Gastrocnemius medialis (tissue), 4 donors: ENCODE results near the gene XYLT2. TPM values are rescaled to one million over a fixed set of nuclear protein-coding genes. Genes with fewer than 3 reads are reported as not detected.
"Not testable (repeated sequence)": the region's sequence is repeated elsewhere in the genome, so short reads cannot be mapped to it uniquely, and the experiment has no call there.

ENCODE experiments used
- ATAC-seq, 2 donors: fragments of 150-250 bp; one replicate each; pipeline ENCODE4 v1.9.1; 2016
- DNase-seq, 2 donors: peaks; one replicate each; pipeline ENCODE4 v3.0.0-alpha.2; 2019
- H3K27ac ChIP-seq, 4 donors: fragments of 200-600 bp; sonication (generic); 1 replicate in 1 of 4; 2 replicates in 3 of 4; pipeline ENCODE4 v1.5.1; 2016 to 2018; ENCODE audit warnings: mild to moderate bottlenecking in 2 of 4, moderate library complexity in 1 of 4
- H3K27me3 ChIP-seq, 3 donors: fragments of 200-600 bp; sonication (generic) in 2 of 3; 1 replicate in 1 of 3; 2 replicates in 2 of 3; pipeline versions ENCODE4 v1.5.1 to v1.6.0; 2016 to 2019; ENCODE audit warnings: mild to moderate bottlenecking in 1 of 3, moderate library complexity in 1 of 3
- H3K36me3 ChIP-seq, 2 donors: fragments of 200-600 bp; sonication (generic) in 1 of 2; one replicate each; pipeline ENCODE4 v1.5.1; 2017 to 2018
- H3K4me1 ChIP-seq, 2 donors: fragments of 200-600 bp; sonication (generic) in 1 of 2; one replicate each; pipeline ENCODE4 v1.5.1; 2016 to 2017; ENCODE audit warnings: mild to moderate bottlenecking in 2 of 2
- H3K4me3 ChIP-seq, 4 donors: fragments of 200-600 bp; sonication (generic) in 3 of 4; 1 replicate in 1 of 4; 2 replicates in 3 of 4; pipeline ENCODE4 v1.5.1; 2016 to 2019; ENCODE audit warnings: mild to moderate bottlenecking in 2 of 4
- H3K9me3 ChIP-seq, 3 donors: fragments of 200-600 bp; sonication (generic) in 2 of 3; 1 replicate in 1 of 3; 2 replicates in 2 of 3; pipeline ENCODE4 v1.5.1; 2016 to 2019
- POLR2A ChIP-seq, 2 donors: fragments of 450-650 bp; IDR thresholded peaks; one replicate each; pipeline ENCODE4 v1.6.1; 2017; ENCODE audit warnings: antibody characterized with exemption in 2 of 2, mild to moderate bottlenecking in 2 of 2, moderate library complexity in 2 of 2
- in situ Hi-C, 4 donors: fragments of 200-750 bp; cut with MboI; loops; one replicate each; pipeline versions ENCODE4 v1.15.0 to v1.8.0; 2017; ENCODE audit warnings: low sequenced_read_pairs in 4 of 4
- intact Hi-C: fragments of 100-400 bp; cut with DNase I; formaldehyde crosslinking; loops from one replicate; pipeline ENCODE4 v1.15.1; 2023; ENCODE audit warnings: low total_unique reads
- total RNA-seq, 4 donors: library from RNA; depleted of rRNA; stranded (reverse); fragments of >200 nt; gene quantifications; one replicate each; pipeline versions ENCODE4 v1.1.0 to v1.2.3, GENCODE V29; 2016
- TF ChIP-seq, protein P1 (sequence below), 5 experiments: fragments of 450-650 bp in 3 of 5; fragments of 200-600 bp in 2 of 5; sonication (generic) in 2 of 5; IDR thresholded peaks in 4 of 5; conservative IDR thresholded peaks in 1 of 5; 1 replicate in 4 of 5; 2 replicates in 1 of 5; pipeline ENCODE4 v1.5.1; 2016 to 2019; ENCODE audit warnings: antibody characterized with exemption in 5 of 5, mild to moderate bottlenecking in 3 of 5, moderate library complexity in 3 of 5

The XYLT2 gene
- total RNA-seq, result 10 to 100 TPM in 2 of 4 donors, 1 to 10 TPM in 2; 7.9 to 12.6 (median 9.8) TPM

DNA sequence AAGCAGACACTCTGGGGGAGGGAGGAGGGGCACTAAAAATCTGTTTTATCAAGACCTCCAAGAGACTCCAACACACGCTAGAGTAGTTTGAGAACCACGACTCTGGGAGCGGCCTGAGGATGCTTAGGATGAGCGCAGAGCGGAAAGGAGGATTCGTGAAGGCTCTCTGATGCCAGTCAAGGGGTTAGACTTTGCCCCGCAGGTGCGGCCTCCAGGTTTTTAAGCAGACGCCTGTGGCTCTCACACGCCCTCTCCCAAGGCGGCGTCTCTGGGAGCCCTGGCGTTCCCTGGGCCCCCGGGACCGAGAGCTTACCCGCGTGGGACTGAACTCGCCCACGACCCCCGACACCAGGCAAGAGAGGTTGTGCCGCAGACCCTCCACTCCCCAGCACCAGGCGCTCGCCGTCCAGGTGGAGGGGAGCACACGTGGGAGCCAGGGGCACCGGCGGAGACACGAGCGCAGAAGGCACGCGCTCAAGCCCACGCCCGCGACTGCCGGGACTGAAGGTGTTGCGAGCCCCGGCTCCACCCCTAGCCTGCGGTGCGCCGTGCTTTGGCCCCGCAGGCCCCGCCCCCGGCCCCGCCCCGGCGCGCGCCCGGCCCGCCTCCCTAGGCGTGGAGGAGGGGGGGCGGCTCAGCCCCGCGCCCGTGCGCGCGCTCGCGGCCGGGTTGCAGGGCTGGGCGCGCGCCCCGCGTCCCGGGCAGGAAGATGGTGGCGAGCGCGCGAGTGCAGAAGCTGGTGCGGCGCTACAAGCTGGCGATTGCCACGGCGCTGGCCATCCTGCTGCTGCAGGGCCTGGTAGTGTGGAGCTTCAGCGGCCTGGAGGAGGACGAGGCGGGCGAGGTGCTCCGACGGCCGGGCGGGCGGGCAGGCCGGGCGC is at the start of gene XYLT2:
XYLT2 (plus strand) TSS at position 695 of the 881 bp plus-strand sequence; CDS start at position 710, 15 bp downstream.
- no peaks in the 10 kb centered on the region for H3K27me3 ChIP-seq
- in situ Hi-C loops, result no loop called here
- intact Hi-C loops, result loop anchor here (2.0 kb wide), 1 partner anchor 27 kb away; the partner anchor contains the start of genes EME1 and MRPL27
- no peaks in the 10 kb centered on the region for H3K9me3 ChIP-seq
- DNase-seq (peak; percentile 72 to 82), ATAC-seq (peak; percentile 77 to 90)
- TF ChIP-seq, protein P1, sequence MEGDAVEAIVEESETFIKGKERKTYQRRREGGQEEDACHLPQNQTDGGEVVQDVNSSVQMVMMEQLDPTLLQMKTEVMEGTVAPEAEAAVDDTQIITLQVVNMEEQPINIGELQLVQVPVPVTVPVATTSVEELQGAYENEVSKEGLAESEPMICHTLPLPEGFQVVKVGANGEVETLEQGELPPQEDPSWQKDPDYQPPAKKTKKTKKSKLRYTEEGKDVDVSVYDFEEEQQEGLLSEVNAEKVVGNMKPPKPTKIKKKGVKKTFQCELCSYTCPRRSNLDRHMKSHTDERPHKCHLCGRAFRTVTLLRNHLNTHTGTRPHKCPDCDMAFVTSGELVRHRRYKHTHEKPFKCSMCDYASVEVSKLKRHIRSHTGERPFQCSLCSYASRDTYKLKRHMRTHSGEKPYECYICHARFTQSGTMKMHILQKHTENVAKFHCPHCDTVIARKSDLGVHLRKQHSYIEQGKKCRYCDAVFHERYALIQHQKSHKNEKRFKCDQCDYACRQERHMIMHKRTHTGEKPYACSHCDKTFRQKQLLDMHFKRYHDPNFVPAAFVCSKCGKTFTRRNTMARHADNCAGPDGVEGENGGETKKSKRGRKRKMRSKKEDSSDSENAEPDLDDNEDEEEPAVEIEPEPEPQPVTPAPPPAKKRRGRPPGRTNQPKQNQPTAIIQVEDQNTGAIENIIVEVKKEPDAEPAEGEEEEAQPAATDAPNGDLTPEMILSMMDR (IDR thresholded peaks at IDR 0.05 in 4 of 5, conservative IDR thresholded peaks at IDR 0.05 in 1 of 5), result no peak
- peak; percentile 50 to 63 for TF ChIP-seq POLR2A (IDR thresholded peaks at IDR 0.05)
- peak within 1 kb of the TSS; percentile 69 to 76 (median 73) for H3K27ac ChIP-seq
- no peaks in the 10 kb centered on the region for H3K36me3 ChIP-seq
- H3K4me1 ChIP-seq, result peaks cover 8 to 19% of the 10 kb centered on the region in 2 donors
- peak within 1 kb of the TSS; percentile 76 to 89 (median 84) for H3K4me3 ChIP-seq

DNA sequence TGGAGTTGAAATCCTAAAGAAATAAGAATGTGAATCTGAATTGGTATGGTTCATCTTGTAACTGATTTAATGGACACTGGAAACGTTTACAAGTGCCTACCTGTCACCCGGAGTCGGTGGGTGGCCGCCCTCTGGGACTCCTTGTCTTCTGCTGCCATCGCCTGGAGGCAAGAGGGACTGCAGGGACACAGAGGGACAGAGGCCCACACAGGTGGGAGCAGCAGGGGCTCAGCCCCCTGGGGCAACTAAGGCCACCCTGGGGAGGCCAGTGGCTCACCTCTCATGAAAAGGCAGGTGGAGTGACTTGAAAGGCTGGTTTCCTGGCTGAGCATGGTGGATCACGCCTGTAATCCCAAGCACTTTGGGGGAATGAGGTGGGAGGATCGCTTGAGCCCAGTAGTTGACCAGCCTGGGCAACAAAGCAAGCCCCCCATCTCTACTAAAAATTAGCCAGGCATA is 48.5 kb upstream of the XYLT2 start:
- no peaks in the 10 kb centered on the region for H3K36me3 ChIP-seq
- no peaks in the 10 kb centered on the region for H3K4me1 ChIP-seq
- H3K9me3 ChIP-seq, result no peaks in the 10 kb centered on the region
- no peak overlapping the region for H3K4me3 ChIP-seq
- no peak overlapping the region for H3K27ac ChIP-seq
- intact Hi-C loops (loop anchor here (1.0 to 10.0 kb wide), 3 partner anchors 25 to 203 kb away; partner anchors contain the start of gene PDK2), in situ Hi-C loops (loop anchor here in 2 of 4 donors (5.0 to 10.0 kb wide), 2 partner anchors 90 to 273 kb away; no protein-coding TSS in a partner anchor)
- ATAC-seq, result peak; percentile 77 to 87
- DNase-seq, result peak; percentile 57 to 63
- TF ChIP-seq POLR2A (IDR thresholded peaks at IDR 0.05), result no peak
- TF ChIP-seq, protein P1 (IDR thresholded peaks at IDR 0.05 in 4 of 5, conservative IDR thresholded peaks at IDR 0.05 in 1 of 5), result peak; percentile 82 to 93 (median 91)
- peaks cover 0 to 2% (median 0%) of the 10 kb centered on the region in 3 donors for H3K27me3 ChIP-seq

DNA sequence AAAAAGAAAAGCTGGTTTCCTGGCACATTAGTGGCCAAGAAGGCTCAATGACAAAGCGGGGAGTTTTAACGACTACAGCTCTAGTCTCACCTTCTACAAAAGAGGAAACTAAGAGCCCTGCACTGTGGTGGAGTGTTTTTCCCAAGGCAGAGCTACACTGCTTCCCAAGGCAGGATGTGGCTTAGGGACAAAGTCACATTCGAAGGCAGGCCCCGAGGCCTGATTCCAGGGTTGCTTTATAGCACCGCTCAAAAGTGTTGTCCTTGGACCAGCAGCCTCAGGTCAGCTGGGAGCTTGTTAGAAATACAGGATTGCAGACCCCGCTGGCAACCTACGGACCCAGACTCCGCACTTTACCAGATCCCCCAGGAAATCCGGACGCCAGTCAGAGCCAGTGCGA is 47.9 kb upstream of the XYLT2 start:
- Histone ChIP-seq H3K9me3 (no peaks in the 10 kb centered on the region), H3K4me3 (no peak overlapping the region), H3K27me3 (peaks cover 0 to 2% (median 0%) of the 10 kb centered on the region in 3 donors), H3K36me3 (no peaks in the 10 kb centered on the region), H3K27ac (no peak overlapping the region), H3K4me1 (no peaks in the 10 kb centered on the region)
- intact Hi-C loops, result loop anchor here (10.0 kb wide), 1 partner anchor 203 kb away; the partner anchor contains the start of gene PDK2
- DNase-seq (no peak), ATAC-seq (peak in 1 of 2 donors; percentile 6)
- in situ Hi-C loops, result loop anchor here in 2 of 4 donors (5.0 to 10.0 kb wide), 2 partner anchors 91 to 273 kb away; no protein-coding TSS in a partner anchor
- TF ChIP-seq, protein P1 (IDR thresholded peaks at IDR 0.05 in 4 of 5, conservative IDR thresholded peaks at IDR 0.05 in 1 of 5), result no peak
- TF ChIP-seq POLR2A (IDR thresholded peaks at IDR 0.05), result no peak

DNA sequence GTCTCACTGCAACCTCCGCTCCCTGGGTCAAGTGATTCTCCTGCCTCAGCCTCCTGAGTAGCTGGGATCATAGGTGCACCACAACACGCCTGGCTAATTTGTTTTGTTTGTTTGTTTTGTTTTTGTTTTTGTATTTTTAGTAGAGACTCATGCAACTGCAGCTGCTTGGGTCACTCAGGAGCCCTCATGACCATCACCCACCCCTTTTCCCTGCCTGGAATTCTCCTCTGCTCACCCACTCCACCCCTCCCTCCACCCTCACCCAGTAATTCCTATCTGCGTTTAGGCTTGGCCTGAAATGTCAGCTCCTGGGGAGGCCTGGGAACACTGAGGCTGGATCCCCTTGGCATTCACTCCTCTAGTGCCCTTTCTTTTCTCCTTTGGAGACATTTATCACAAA is 46.1 kb upstream of the XYLT2 start:
- Histone ChIP-seq H3K36me3 (no peaks in the 10 kb centered on the region), H3K9me3 (no peaks in the 10 kb centered on the region), H3K27ac (no peak overlapping the region), H3K4me3 (no peak overlapping the region), H3K4me1 (no peaks in the 10 kb centered on the region), H3K27me3 (peaks cover 0 to 2% (median 0%) of the 10 kb centered on the region in 3 donors)
- TF ChIP-seq, protein P1 (IDR thresholded peaks at IDR 0.05 in 4 of 5, conservative IDR thresholded peaks at IDR 0.05 in 1 of 5), result no peak
- intact Hi-C loops, result loop anchor here (10.0 kb wide), 1 partner anchor 205 kb away; the partner anchor contains the start of gene PDK2
- ATAC-seq, result no peak
- in situ Hi-C loops, result loop anchor here in 2 of 4 donors (5.0 to 10.0 kb wide), 2 partner anchors 92 to 275 kb away; no protein-coding TSS in a partner anchor
- DNase-seq, result no peak

DNA sequence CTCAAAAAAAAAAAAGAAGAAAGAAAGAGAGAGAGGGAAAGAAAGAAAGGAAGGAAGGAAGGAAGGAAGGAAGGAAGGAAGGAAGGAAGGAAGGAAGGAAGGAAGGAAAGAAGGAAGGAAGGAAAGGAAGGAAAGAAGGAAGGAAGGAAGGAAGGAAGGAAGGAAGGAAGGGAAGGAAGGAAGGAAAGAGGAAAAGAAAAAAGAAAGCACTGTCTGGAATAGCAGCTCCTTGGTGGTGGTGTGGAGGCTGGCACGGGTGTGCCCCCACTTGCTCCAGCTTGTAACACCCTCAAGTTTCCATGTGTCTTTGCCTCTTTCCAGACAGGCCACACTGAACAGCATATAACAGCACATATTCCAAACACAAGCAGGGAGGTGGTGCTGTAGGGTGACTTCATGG is 45.1 kb upstream of the XYLT2 start:
- in situ Hi-C loops, H3K27me3 ChIP-seq, ATAC-seq, H3K4me1 ChIP-seq, H3K4me3 ChIP-seq, intact Hi-C loops, H3K36me3 ChIP-seq, H3K9me3 ChIP-seq, H3K27ac ChIP-seq, DNase-seq: not testable (repeated sequence)
